GM21360 (cell line): ENCODE measurements around the gene SH3YL1.
"Not testable (repeated sequence)": the region's sequence is repeated elsewhere in the genome, so short reads cannot be mapped to it uniquely, and the experiment has no call there.

Source experiments
- ATAC-seq: cut with Tn5 transposase; IDR thresholded peaks from one replicate; pipeline ENCODE4 v1.9.1; 2021; ENCODE audit warnings: mild to moderate bottlenecking, moderate library complexity; ENCODE audit not compliant: unreplicated experiment

Gene SH3YL1

DNA sequence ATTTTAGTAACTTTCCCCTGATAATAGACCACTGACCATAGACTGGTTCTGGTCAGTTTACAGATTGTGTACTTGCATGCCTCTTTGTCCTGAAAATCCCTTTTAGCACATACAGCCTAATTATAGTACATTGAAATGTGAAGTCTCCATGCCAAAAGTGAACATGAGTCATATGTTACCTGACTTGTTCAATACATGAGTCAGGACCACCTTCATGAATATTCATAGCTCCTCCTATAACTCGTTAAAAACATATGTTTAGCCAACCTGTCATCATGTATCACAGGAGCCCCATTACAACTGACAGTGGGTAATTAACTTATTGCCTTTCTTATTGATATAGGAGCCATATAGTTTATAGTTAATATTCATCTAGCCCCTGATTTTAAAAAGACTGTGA lies 78.6 kb downstream of the SH3YL1 start:
- ATAC-seq: no peak

DNA sequence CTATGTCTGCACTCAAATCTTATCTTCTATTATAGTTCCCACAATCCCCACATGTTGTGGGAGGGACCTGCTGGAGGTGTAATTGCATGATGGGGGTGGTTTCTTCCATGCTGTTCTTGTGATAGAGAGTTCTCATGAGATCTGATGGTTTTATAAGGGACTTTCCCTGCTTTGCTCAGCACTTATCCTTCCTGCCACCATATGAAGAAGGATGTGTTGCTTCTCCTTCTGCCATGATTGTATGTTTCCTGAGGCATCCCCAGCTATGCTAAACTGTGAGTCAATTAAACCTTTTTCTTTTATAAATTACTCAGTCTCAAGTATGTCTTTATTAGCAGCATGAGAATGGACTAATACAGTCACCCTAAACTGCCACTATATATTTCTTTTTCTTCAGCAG lies 79.1 kb downstream of the SH3YL1 start:
- ATAC-seq: no peak

DNA sequence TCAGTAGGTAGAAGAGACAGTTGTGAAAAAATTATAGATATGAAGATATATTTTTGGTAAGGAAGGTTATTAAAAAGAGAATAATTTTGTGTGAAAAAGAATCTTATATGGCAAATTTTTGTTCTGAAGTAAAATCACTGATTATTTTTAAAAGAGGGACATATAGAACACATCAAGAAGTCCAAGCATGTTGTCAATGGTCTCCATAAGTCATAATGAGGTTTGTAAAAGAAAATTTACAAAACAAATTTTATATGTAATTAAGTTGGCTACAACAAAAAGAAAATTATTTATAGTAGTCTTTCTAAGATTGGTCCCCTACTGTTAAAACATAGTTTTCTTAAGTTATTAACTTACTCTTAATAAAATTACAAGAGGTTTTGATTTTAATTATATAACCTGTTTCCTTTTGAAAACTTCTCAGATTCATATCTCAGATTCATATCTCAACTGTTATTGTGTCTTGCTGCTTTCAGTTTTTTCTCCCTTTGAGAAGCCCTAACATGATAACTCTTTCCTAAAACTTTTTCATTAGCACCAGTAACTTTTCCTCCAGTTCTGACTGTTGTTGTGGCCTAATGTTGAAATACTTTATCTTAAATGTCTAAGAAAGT lies 81.2 kb downstream of the SH3YL1 start:
- ATAC-seq: no peak

DNA sequence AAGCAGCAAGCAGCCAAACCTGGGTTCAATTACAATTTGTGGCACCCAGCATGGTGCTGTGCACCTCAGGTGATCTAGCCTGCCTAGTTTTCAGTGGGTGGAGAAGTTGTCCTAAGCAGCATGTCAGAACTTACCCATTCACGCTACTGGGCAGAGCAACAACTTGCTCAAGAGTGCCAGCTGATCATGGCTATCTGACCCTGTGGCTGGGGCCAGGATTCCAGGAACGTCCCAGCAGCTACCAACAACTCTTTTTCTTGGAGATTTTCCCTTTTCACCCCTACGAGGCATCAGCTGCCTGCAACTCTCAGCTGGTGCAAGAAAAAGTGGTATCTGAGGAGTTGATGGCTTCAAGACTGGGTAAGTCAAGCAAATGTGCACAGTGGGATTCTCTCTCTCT lies 83.5 kb downstream of the SH3YL1 start:
- no peak for ATAC-seq

- no peak for ATAC-seq
Measured at GRCh38 chr2:179886-180285, 83.9 kb downstream of the SH3YL1 start.

DNA sequence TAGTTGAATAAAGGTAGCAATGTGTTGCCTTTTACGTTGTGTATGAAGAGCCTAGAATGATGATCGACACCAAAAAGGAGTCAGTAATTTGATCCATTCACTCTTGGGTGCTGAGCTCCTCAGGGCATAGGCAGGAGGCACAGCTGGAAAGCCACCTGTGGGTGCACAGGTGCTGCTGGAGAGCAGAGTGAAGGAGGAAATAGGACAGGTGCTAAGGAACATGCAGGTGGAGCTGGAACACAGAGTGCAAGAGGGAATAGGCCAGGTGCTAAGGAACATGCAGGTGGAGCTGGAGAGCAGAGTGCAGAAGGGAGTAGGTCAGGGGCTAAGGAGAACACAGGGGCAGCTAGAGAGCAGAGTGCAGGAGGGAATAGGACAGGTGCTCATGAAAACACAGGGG lies 86.1 kb downstream of the SH3YL1 start:
- ATAC-seq: no peak

DNA sequence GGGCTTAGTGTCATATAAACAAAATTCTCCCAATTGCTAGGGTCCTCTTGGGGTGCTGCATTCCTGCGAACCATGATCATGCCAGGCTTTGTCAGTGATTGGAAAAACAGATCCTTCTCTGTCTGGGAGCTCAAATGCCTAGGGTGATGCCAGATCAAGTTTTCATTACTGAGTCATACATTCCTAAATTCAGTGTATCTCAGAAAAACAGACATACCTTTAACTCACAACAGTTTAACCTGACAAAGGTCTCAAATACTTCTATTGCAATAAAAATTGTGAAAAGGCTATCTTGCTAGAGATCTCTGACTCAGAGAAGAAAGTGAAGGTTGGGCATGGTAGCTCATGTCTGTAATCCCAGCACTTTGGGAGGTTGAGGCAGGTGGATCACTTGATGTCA lies 86.9 kb downstream of the SH3YL1 start:
- no peak for ATAC-seq

DNA sequence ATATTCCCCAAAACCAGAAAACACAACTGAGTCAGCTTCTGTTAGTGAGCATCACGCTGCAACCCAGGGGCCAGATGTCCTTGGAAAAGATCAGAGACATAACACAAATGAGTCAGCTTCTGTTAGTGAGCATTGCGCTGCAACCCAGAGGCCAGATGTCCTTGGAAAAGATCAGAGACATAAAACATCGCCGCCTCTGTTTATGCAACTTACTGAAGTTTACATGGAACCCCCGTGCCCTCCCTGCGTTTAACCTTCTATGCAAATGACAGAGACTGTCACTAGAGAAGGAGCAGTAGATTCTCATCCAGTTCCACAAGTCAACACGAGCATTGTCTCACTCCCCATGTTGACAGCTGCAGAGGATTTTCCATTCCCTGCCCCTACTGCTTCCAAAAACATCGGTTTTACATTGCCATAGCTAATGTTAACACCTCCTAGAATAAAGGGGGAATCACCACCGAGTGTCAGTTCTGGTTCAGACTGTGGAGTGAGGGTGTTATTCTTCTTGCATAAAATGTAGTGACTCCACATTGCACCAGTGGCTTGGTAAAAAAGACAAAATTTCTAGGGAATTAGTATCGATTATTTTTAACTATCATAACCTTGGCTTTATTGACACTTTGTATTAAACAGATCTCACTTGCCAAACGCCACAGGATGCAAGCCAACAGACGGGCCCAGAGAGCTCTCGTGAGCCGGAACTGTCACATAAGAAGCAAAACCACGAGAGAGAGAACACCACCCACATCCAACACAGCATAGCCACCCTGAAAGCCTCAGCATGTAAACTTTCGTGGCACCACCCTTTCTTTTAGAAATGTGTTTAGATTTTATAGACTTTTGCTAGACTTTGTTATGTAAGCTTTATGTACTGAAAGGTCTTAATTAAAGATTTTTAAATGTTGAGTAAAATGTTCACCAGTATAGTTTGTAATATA lies 87.7 kb downstream of the SH3YL1 start:
- ATAC-seq: no peak

GRCh38 chr2:175161-175786 lies 88.6 kb downstream of the SH3YL1 start:
- no peak for ATAC-seq

DNA sequence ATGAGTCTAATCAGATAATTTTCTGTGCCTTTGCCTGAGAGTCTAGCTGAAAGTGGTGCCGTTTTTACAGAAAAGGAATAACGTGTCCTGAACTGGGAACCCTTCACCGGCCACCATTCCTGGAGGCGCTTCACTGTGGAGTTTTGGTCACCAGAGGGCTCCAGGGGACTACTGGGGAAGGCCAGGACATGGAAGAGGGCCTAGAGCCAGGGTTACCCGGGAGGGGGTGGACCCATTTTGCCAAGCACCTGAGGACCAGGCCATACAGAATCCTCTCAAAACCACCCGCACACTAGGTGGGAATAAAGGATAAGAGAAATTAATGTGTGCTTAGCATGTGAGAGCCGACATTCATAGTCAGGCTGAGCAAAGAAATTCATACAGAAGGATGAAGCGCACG lies 91.7 kb downstream of the SH3YL1 start:
- not testable (repeated sequence) for ATAC-seq

DNA sequence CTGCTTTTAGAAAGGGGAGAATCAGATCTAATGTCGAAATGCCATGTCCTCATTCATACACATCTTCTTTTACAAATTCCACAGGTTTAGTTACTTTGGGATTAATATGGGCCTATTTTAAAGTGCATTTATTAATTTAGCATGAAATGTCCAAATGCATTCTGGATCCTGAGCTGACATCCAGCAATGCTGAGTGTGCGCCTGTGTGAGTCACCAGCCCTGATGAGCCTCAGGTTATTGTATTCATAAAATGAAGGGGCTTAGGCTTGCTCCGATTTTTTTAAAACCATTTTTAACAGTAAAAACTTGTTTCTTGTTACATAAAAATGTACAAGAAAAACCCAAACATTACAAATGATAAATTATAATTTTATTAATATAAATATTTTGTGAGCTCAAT lies 94.1 kb downstream of the SH3YL1 start:
- no peak for ATAC-seq
